ENCODE results near the gene QPCTL. TPM values are rescaled to one million over a fixed set of nuclear protein-coding genes. Genes with fewer than 3 reads are reported as not detected.

QPCTL gene
- total and polyA plus RNA-seq, 9 of the 15 experiments (the other 6 are each of a cell fraction or from before 2014, with no cell fraction given), result 0.99 to 31.3 (median 12.7) TPM

DNA sequence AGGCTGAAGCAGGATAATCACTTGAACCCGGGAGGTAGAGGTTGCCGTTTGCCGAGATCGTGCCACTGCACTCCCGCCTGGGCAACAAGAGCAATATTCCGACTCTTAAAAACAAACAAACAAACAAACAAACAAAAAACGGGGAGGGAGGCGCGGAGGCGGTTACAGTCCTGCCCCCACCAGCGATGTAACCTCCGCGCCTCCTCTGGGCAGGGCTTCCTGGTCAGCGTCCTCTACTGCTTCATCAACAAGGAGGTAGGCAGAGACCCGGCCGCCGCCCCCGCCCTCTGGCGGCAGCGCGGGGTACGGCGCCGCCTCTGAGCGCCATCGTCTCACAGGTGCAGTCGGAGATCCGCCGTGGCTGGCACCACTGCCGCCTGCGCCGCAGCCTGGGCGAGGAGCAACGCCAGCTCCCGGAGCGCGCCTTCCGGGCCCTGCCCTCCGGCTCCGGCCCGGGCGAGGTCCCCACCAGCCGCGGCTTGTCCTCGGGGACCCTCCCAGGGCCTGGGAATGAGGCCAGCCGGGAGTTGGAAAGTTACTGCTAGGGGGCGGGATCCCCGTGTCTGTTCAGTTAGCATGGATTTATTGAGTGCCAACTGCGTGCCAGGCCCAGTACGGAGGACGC, 11.0 kb upstream of the QPCTL start (continued):
- TF ChIP-seq, protein P1, sequence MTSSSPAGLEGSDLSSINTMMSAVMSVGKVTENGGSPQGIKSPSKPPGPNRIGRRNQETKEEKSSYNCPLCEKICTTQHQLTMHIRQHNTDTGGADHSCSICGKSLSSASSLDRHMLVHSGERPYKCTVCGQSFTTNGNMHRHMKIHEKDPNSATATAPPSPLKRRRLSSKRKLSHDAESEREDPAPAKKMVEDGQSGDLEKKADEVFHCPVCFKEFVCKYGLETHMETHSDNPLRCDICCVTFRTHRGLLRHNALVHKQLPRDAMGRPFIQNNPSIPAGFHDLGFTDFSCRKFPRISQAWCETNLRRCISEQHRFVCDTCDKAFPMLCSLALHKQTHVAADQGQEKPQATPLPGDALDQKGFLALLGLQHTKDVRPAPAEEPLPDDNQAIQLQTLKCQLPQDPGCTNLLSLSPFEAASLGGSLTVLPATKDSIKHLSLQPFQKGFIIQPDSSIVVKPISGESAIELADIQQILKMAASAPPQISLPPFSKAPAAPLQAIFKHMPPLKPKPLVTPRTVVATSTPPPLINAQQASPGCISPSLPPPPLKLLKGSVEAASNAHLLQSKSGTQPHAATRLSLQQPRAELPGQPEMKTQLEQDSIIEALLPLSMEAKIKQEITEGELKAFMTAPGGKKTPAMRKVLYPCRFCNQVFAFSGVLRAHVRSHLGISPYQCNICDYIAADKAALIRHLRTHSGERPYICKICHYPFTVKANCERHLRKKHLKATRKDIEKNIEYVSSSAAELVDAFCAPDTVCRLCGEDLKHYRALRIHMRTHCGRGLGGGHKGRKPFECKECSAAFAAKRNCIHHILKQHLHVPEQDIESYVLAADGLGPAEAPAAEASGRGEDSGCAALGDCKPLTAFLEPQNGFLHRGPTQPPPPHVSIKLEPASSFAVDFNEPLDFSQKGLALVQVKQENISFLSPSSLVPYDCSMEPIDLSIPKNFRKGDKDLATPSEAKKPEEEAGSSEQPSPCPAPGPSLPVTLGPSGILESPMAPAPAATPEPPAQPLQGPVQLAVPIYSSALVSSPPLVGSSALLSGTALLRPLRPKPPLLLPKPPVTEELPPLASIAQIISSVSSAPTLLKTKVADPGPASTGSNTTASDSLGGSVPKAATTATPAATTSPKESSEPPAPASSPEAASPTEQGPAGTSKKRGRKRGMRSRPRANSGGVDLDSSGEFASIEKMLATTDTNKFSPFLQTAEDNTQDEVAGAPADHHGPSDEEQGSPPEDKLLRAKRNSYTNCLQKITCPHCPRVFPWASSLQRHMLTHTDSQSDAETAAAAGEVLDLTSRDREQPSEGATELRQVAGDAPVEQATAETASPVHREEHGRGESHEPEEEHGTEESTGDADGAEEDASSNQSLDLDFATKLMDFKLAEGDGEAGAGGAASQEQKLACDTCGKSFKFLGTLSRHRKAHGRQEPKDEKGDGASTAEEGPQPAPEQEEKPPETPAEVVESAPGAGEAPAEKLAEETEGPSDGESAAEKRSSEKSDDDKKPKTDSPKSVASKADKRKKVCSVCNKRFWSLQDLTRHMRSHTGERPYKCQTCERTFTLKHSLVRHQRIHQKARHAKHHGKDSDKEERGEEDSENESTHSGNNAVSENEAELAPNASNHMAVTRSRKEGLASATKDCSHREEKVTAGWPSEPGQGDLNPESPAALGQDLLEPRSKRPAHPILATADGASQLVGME (CRISPR knock-in tag; IDR thresholded peaks at IDR 0.05), result 0 out of 2 replicates have a peak, but pooled peaks have one; percentile 23
- TF ChIP-seq TBL1XR1 (IDR thresholded peaks at IDR 0.05; ENCODE audit: low read length in 2 of 2) (no peak), CHD1 (IDR thresholded peaks at IDR 0.05; ENCODE audit: low read length) (no peak), ESRRA (IDR thresholded peaks at IDR 0.05; ENCODE audit: borderline replicate concordance, low read depth) (0 out of 2 replicates have a peak, but pooled peaks have one; percentile 23), NBN (IDR thresholded peaks at IDR 0.05; ENCODE audit: low read depth) (0 out of 2 replicates have a peak, but pooled peaks have one; percentile 39), SMC3 (conservative IDR thresholded peaks at IDR 0.05; ENCODE audit: insufficient read depth, low read depth, low read length) (peak; percentile 90), NRF1 (conservative IDR thresholded peaks at IDR 0.05 in 1 of 2, IDR thresholded peaks at IDR 0.05 in 1 of 2) (peak; percentile 31 to 52; a peak in 2 of 4 replicates), LCOR (CRISPR knock-in tag; IDR thresholded peaks at IDR 0.05) (0 out of 2 replicates have a peak, but pooled peaks have one; percentile 21), HMG20A (CRISPR knock-in tag; conservative IDR thresholded peaks at IDR 0.05) (no peak), ZFP1 (CRISPR knock-in tag; IDR thresholded peaks at IDR 0.05) (no peak), ZNF280B (CRISPR knock-in tag; IDR thresholded peaks at IDR 0.05) (no peak), POLR2G (IDR thresholded peaks at IDR 0.05; ENCODE audit: low read depth, low read length) (peak; percentile 78), ZNF695 (CRISPR knock-in tag; IDR thresholded peaks at IDR 0.05) (no peak), HMGN3 (IDR thresholded peaks at IDR 0.05; ENCODE audit: borderline replicate concordance, extremely low read depth, insufficient read length, low read depth, low read length) (peak; percentile 88)
- TF ChIP-seq, protein P2, sequence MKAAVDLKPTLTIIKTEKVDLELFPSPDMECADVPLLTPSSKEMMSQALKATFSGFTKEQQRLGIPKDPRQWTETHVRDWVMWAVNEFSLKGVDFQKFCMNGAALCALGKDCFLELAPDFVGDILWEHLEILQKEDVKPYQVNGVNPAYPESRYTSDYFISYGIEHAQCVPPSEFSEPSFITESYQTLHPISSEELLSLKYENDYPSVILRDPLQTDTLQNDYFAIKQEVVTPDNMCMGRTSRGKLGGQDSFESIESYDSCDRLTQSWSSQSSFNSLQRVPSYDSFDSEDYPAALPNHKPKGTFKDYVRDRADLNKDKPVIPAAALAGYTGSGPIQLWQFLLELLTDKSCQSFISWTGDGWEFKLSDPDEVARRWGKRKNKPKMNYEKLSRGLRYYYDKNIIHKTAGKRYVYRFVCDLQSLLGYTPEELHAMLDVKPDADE (conservative IDR thresholded peaks at IDR 0.05; ENCODE audit: control insufficient read depth, low read depth, low read length), result peak; percentile 67; the same call in 1 of the 2 replicates
- TF ChIP-seq, protein P3, sequence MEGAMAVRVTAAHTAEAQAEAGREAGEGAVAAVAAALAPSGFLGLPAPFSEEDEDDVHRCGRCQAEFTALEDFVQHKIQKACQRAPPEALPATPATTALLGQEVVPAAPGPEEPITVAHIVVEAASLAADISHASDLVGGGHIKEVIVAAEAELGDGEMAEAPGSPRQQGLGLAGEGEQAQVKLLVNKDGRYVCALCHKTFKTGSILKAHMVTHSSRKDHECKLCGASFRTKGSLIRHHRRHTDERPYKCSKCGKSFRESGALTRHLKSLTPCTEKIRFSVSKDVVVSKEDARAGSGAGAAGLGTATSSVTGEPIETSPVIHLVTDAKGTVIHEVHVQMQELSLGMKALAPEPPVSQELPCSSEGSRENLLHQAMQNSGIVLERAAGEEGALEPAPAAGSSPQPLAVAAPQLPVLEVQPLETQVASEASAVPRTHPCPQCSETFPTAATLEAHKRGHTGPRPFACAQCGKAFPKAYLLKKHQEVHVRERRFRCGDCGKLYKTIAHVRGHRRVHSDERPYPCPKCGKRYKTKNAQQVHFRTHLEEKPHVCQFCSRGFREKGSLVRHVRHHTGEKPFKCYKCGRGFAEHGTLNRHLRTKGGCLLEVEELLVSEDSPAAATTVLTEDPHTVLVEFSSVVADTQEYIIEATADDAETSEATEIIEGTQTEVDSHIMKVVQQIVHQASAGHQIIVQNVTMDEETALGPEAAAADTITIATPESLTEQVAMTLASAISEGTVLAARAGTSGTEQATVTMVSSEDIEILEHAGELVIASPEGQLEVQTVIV (CRISPR knock-in tag; IDR thresholded peaks at IDR 0.05; ENCODE audit: borderline replicate concordance), result no peak

Measured in K562 (cell line).